Measurements from ENCODE around the gene CHST8.

CHST8 gene

GRCh38 chr19:33748231-33748630, 126.5 kb downstream of the CHST8 start:
- H3K9me3 ChIP-seq (ENCODE audit: low read length): no peaks in the 10 kb centered on the region
- no peaks in the 10 kb centered on the region for H3K4me1 ChIP-seq (ENCODE audit: insufficient read depth, low read length)
- no peak overlapping the region for H2AFZ ChIP-seq (ENCODE audit: low read depth, low read length)
- no peaks in the 10 kb centered on the region for H3K36me3 ChIP-seq (ENCODE audit: insufficient read depth, low read length)
- H3K27me3 ChIP-seq (ENCODE audit: insufficient read depth, low read length): no peaks in the 10 kb centered on the region
- H3K4me3 ChIP-seq (ENCODE audit: low read length): no peak overlapping the region

GRCh38 chr19:33749016-33749415, 127.3 kb downstream of the CHST8 start:
- H3K4me1 ChIP-seq (ENCODE audit: insufficient read depth, low read length): no peaks in the 10 kb centered on the region
- H3K9me3 ChIP-seq (ENCODE audit: low read length): no peaks in the 10 kb centered on the region
- H3K27me3 ChIP-seq (ENCODE audit: insufficient read depth, low read length): no peaks in the 10 kb centered on the region
- no peaks in the 10 kb centered on the region for H3K36me3 ChIP-seq (ENCODE audit: insufficient read depth, low read length)
- H3K4me3 ChIP-seq (ENCODE audit: low read length): no peak overlapping the region
- no peak overlapping the region for H2AFZ ChIP-seq (ENCODE audit: low read depth, low read length)

GRCh38 chr19:33749619-33750175, 127.9 kb downstream of the CHST8 start:
- Histone ChIP-seq H3K4me3 (ENCODE audit: low read length) (no peak overlapping the region), H2AFZ (ENCODE audit: low read depth, low read length) (no peak overlapping the region), H3K27me3 (ENCODE audit: insufficient read depth, low read length) (no peaks in the 10 kb centered on the region), H3K36me3 (ENCODE audit: insufficient read depth, low read length) (no peaks in the 10 kb centered on the region), H3K9me3 (ENCODE audit: low read length) (no peaks in the 10 kb centered on the region), H3K4me1 (ENCODE audit: insufficient read depth, low read length) (no peaks in the 10 kb centered on the region)

- Histone ChIP-seq H3K4me3 (ENCODE audit: low read length) (no peak overlapping the region), H2AFZ (ENCODE audit: low read depth, low read length) (no peak overlapping the region), H3K27me3 (ENCODE audit: insufficient read depth, low read length) (peaks cover 2% of the 10 kb centered on the region), H3K9me3 (ENCODE audit: low read length) (no peaks in the 10 kb centered on the region), H3K36me3 (ENCODE audit: insufficient read depth, low read length) (no peaks in the 10 kb centered on the region), H3K4me1 (ENCODE audit: insufficient read depth, low read length) (no peaks in the 10 kb centered on the region)
Observed at GRCh38 chr19:33750587-33751435, 129.1 kb downstream of the CHST8 start.

- Histone ChIP-seq H3K27me3 (ENCODE audit: insufficient read depth, low read length) (peaks cover 2% of the 10 kb centered on the region), H3K4me1 (ENCODE audit: insufficient read depth, low read length) (no peaks in the 10 kb centered on the region), H3K36me3 (ENCODE audit: insufficient read depth, low read length) (no peaks in the 10 kb centered on the region), H2AFZ (ENCODE audit: low read depth, low read length) (no peak overlapping the region), H3K4me3 (ENCODE audit: low read length) (no peak overlapping the region), H3K9me3 (ENCODE audit: low read length) (no peaks in the 10 kb centered on the region)
Observed at GRCh38 chr19:33751436-33751770, 129.7 kb downstream of the CHST8 start.

GRCh38 chr19:33752018-33752800, 130.5 kb downstream of the CHST8 start:
- Histone ChIP-seq H3K36me3 (ENCODE audit: insufficient read depth, low read length) (no peaks in the 10 kb centered on the region), H3K4me1 (ENCODE audit: insufficient read depth, low read length) (no peaks in the 10 kb centered on the region), H3K27me3 (ENCODE audit: insufficient read depth, low read length) (peaks cover 2% of the 10 kb centered on the region), H3K9me3 (ENCODE audit: low read length) (no peaks in the 10 kb centered on the region), H2AFZ (ENCODE audit: low read depth, low read length) (no peak overlapping the region), H3K4me3 (ENCODE audit: low read length) (no peak overlapping the region)

- peaks cover 2% of the 10 kb centered on the region for H3K27me3 ChIP-seq (ENCODE audit: insufficient read depth, low read length)
- no peaks in the 10 kb centered on the region for H3K36me3 ChIP-seq (ENCODE audit: insufficient read depth, low read length)
- no peak overlapping the region for H3K4me3 ChIP-seq (ENCODE audit: low read length)
- no peaks in the 10 kb centered on the region for H3K9me3 ChIP-seq (ENCODE audit: low read length)
- no peak overlapping the region for H2AFZ ChIP-seq (ENCODE audit: low read depth, low read length)
- H3K4me1 ChIP-seq (ENCODE audit: insufficient read depth, low read length): no peaks in the 10 kb centered on the region
Observed at GRCh38 chr19:33752945-33753344, 131.2 kb downstream of the CHST8 start.

- Histone ChIP-seq H3K4me3 (ENCODE audit: low read length) (no peak overlapping the region), H3K27me3 (ENCODE audit: insufficient read depth, low read length) (peaks cover 2% of the 10 kb centered on the region), H3K4me1 (ENCODE audit: insufficient read depth, low read length) (peaks cover 8% of the 10 kb centered on the region), H3K9me3 (ENCODE audit: low read length) (no peaks in the 10 kb centered on the region), H3K36me3 (ENCODE audit: insufficient read depth, low read length) (no peaks in the 10 kb centered on the region), H2AFZ (ENCODE audit: low read depth, low read length) (no peak overlapping the region)
Observed at GRCh38 chr19:33754361-33754760, 132.6 kb downstream of the CHST8 start.

GRCh38 chr19:33755099-33756035, 133.6 kb downstream of the CHST8 start:
- Histone ChIP-seq H3K9me3 (ENCODE audit: low read length) (no peaks in the 10 kb centered on the region), H3K4me1 (ENCODE audit: insufficient read depth, low read length) (peaks cover 8% of the 10 kb centered on the region), H3K36me3 (ENCODE audit: insufficient read depth, low read length) (no peaks in the 10 kb centered on the region), H3K4me3 (ENCODE audit: low read length) (no peak overlapping the region), H3K27me3 (ENCODE audit: insufficient read depth, low read length) (peaks cover 2% of the 10 kb centered on the region), H2AFZ (ENCODE audit: low read depth, low read length) (no peak overlapping the region)

- H3K27me3 ChIP-seq (ENCODE audit: insufficient read depth, low read length): peaks cover 2% of the 10 kb centered on the region
- no peak overlapping the region for H3K4me3 ChIP-seq (ENCODE audit: low read length)
- no peak overlapping the region for H2AFZ ChIP-seq (ENCODE audit: low read depth, low read length)
- peaks cover 8% of the 10 kb centered on the region for H3K4me1 ChIP-seq (ENCODE audit: insufficient read depth, low read length)
- H3K9me3 ChIP-seq (ENCODE audit: low read length): no peaks in the 10 kb centered on the region
- no peaks in the 10 kb centered on the region for H3K36me3 ChIP-seq (ENCODE audit: insufficient read depth, low read length)
Observed at GRCh38 chr19:33756177-33756576, 134.4 kb downstream of the CHST8 start.

GRCh38 chr19:33758541-33759013, 136.8 kb downstream of the CHST8 start:
- Histone ChIP-seq H3K4me1 (ENCODE audit: insufficient read depth, low read length) (peaks cover 8% of the 10 kb centered on the region), H3K27me3 (ENCODE audit: insufficient read depth, low read length) (peaks cover 2% of the 10 kb centered on the region), H3K4me3 (ENCODE audit: low read length) (no peak overlapping the region), H3K36me3 (ENCODE audit: insufficient read depth, low read length) (no peaks in the 10 kb centered on the region), H3K9me3 (ENCODE audit: low read length) (no peaks in the 10 kb centered on the region), H2AFZ (ENCODE audit: low read depth, low read length) (no peak overlapping the region)

GRCh38 chr19:33759356-33759755, 137.6 kb downstream of the CHST8 start:
- H3K4me1 ChIP-seq (ENCODE audit: insufficient read depth, low read length): peaks cover 8% of the 10 kb centered on the region
- H3K36me3 ChIP-seq (ENCODE audit: insufficient read depth, low read length): no peaks in the 10 kb centered on the region
- no peaks in the 10 kb centered on the region for H3K9me3 ChIP-seq (ENCODE audit: low read length)
- H2AFZ ChIP-seq (ENCODE audit: low read depth, low read length): no peak overlapping the region
- H3K27me3 ChIP-seq (ENCODE audit: insufficient read depth, low read length): peaks cover 2% of the 10 kb centered on the region
- H3K4me3 ChIP-seq (ENCODE audit: low read length): no peak overlapping the region

Measured in neuron (in vitro differentiated cells).